ENCODE results near the gene LRRC27. TPM values are rescaled to one million over a fixed set of nuclear protein-coding genes. Genes with fewer than 3 reads are reported as not detected.
"Not testable (repeated sequence)": the region's sequence is repeated elsewhere in the genome, so short reads cannot be mapped to it uniquely, and the experiment has no call there.

LRRC27 gene
- total and polyA plus RNA-seq, 5 donors from 2014 or later = 0.67 to 3.3 (median 2.5) TPM

- H3K27me3 Mint-ChIP-seq = peaks cover 18% of the 10 kb centered on the region
- H3K9me3 Mint-ChIP-seq = no peaks in the 10 kb centered on the region
- Histone ChIP-seq H3K27me3 (ENCODE audit: control insufficient read depth, insufficient read depth, low read length) (no peaks in the 10 kb centered on the region), H3K4me1 (ENCODE audit: control insufficient read depth, insufficient read depth, low read length, poor library complexity, severe bottlenecking) (no peaks in the 10 kb centered on the region), H3K9me3 (ENCODE audit: control insufficient read depth in 2 of 2, low read length in 2 of 2) (no peaks in the 10 kb centered on the region), H3K4me3 (ENCODE audit: low read depth, low read length) (no peak overlapping the region), H3K27ac (ENCODE audit: insufficient read depth, low read length, poor library complexity, severe bottlenecking) (no peak overlapping the region), H3K36me3 (ENCODE audit: control insufficient read depth, insufficient read depth, low read length) (no peaks in the 10 kb centered on the region)
- H3K4me3 Mint-ChIP-seq = no peak overlapping the region
- ATAC-seq (ENCODE audit: low read depth in 2 of 2) = no peak
- no peak overlapping the region for H3K27ac Mint-ChIP-seq
- DNase-seq = no peak
- H3K4me1 Mint-ChIP-seq = peaks cover 0 to 5% (median under 1%) of the 10 kb centered on the region in 4 donors
- peaks cover 3% of the 10 kb centered on the region for H3K36me3 Mint-ChIP-seq
These were observed 39.4 kb upstream of the LRRC27 start for GRCh38 chr10:132292287-132293200.

GRCh38 chr10:132293201-132293812 lies 38.7 kb upstream of the LRRC27 start:
- H3K36me3 Mint-ChIP-seq = peaks cover 3% of the 10 kb centered on the region
- DNase-seq = no peak
- peaks cover 0 to 5% (median under 1%) of the 10 kb centered on the region in 4 donors for H3K4me1 Mint-ChIP-seq
- no peak overlapping the region for H3K4me3 ChIP-seq (ENCODE audit: low read depth, low read length)
- no peak overlapping the region for H3K27ac Mint-ChIP-seq
- H3K9me3 ChIP-seq (ENCODE audit: control insufficient read depth in 2 of 2, low read length in 2 of 2) = no peaks in the 10 kb centered on the region
- ATAC-seq (ENCODE audit: low read depth in 2 of 2) = no peak
- no peak overlapping the region for H3K27ac ChIP-seq (ENCODE audit: insufficient read depth, low read length, poor library complexity, severe bottlenecking)
- H3K27me3 Mint-ChIP-seq = peaks cover 16% of the 10 kb centered on the region
- no peaks in the 10 kb centered on the region for H3K27me3 ChIP-seq (ENCODE audit: control insufficient read depth, insufficient read depth, low read length)
- no peaks in the 10 kb centered on the region for H3K36me3 ChIP-seq (ENCODE audit: control insufficient read depth, insufficient read depth, low read length)
- H3K4me3 Mint-ChIP-seq = no peak overlapping the region
- H3K4me1 ChIP-seq (ENCODE audit: control insufficient read depth, insufficient read depth, low read length, poor library complexity, severe bottlenecking) = no peaks in the 10 kb centered on the region
- no peaks in the 10 kb centered on the region for H3K9me3 Mint-ChIP-seq

GRCh38 chr10:132293813-132294520 lies 38.0 kb upstream of the LRRC27 start:
- Histone ChIP-seq H3K36me3 (ENCODE audit: control insufficient read depth, insufficient read depth, low read length) (no peaks in the 10 kb centered on the region), H3K4me1 (ENCODE audit: control insufficient read depth, insufficient read depth, low read length, poor library complexity, severe bottlenecking) (no peaks in the 10 kb centered on the region), H3K9me3 (ENCODE audit: control insufficient read depth in 2 of 2, low read length in 2 of 2) (no peaks in the 10 kb centered on the region), H3K27me3 (ENCODE audit: control insufficient read depth, insufficient read depth, low read length) (no peaks in the 10 kb centered on the region), H3K27ac (ENCODE audit: insufficient read depth, low read length, poor library complexity, severe bottlenecking) (no peak overlapping the region), H3K4me3 (ENCODE audit: low read depth, low read length) (no peak overlapping the region)
- peaks cover 16% of the 10 kb centered on the region for H3K27me3 Mint-ChIP-seq
- peaks cover 0 to 5% (median under 1%) of the 10 kb centered on the region in 4 donors for H3K4me1 Mint-ChIP-seq
- H3K27ac Mint-ChIP-seq = no peak overlapping the region
- ATAC-seq (ENCODE audit: low read depth in 2 of 2) = no peak
- peaks cover 3% of the 10 kb centered on the region for H3K36me3 Mint-ChIP-seq
- DNase-seq = no peak
- H3K4me3 Mint-ChIP-seq = no peak overlapping the region
- H3K9me3 Mint-ChIP-seq = no peaks in the 10 kb centered on the region

- Mint-ChIP-seq H3K36me3 (peaks cover 3% of the 10 kb centered on the region), H3K4me1 (peaks cover 0 to 5% (median under 1%) of the 10 kb centered on the region in 4 donors), H3K27ac (no peak overlapping the region), H3K4me3 (peak overlapping the region in 1 of 4 donors; percentile 50), H3K9me3 (no peaks in the 10 kb centered on the region), H3K27me3 (peaks cover 12% of the 10 kb centered on the region)
- Histone ChIP-seq H3K36me3 (ENCODE audit: control insufficient read depth, insufficient read depth, low read length) (no peaks in the 10 kb centered on the region), H3K27ac (ENCODE audit: insufficient read depth, low read length, poor library complexity, severe bottlenecking) (no peak overlapping the region), H3K4me3 (ENCODE audit: low read depth, low read length) (no peak overlapping the region), H3K9me3 (ENCODE audit: control insufficient read depth in 2 of 2, low read length in 2 of 2) (no peaks in the 10 kb centered on the region), H3K4me1 (ENCODE audit: control insufficient read depth, insufficient read depth, low read length, poor library complexity, severe bottlenecking) (no peaks in the 10 kb centered on the region), H3K27me3 (ENCODE audit: control insufficient read depth, insufficient read depth, low read length) (no peaks in the 10 kb centered on the region)
- DNase-seq = no peak
- no peak for ATAC-seq (ENCODE audit: low read depth in 2 of 2)
These were observed 37.3 kb upstream of the LRRC27 start for GRCh38 chr10:132294561-132295318.

- H3K27me3 Mint-ChIP-seq = peaks cover 12% of the 10 kb centered on the region
- H3K27ac Mint-ChIP-seq; H3K27ac ChIP-seq (ENCODE audit: insufficient read depth, low read length, poor library complexity, severe bottlenecking); H3K4me3 ChIP-seq (ENCODE audit: low read depth, low read length); H3K27me3 ChIP-seq (ENCODE audit: control insufficient read depth, insufficient read depth, low read length); H3K36me3 Mint-ChIP-seq; ATAC-seq (ENCODE audit: low read depth in 2 of 2); H3K36me3 ChIP-seq (ENCODE audit: control insufficient read depth, insufficient read depth, low read length); H3K4me1 ChIP-seq (ENCODE audit: control insufficient read depth, insufficient read depth, low read length, poor library complexity, severe bottlenecking); H3K9me3 Mint-ChIP-seq; H3K4me1 Mint-ChIP-seq; H3K9me3 ChIP-seq (ENCODE audit: control insufficient read depth in 2 of 2, low read length in 2 of 2); DNase-seq: not testable (repeated sequence)
- H3K4me3 Mint-ChIP-seq = peak overlapping the region in 1 of 4 donors; percentile 50
These were observed 36.5 kb upstream of the LRRC27 start for GRCh38 chr10:132295481-132295880.

GRCh38 chr10:132296666-132297443 lies 35.1 kb upstream of the LRRC27 start:
- DNase-seq = no peak

GRCh38 chr10:132297526-132297925 lies 34.5 kb upstream of the LRRC27 start:
- Mint-ChIP-seq H3K4me3 (no peak overlapping the region), H3K27me3 (peaks cover 10% of the 10 kb centered on the region), H3K36me3 (no peaks in the 10 kb centered on the region), H3K4me1 (peaks cover 0 to 3% (median under 1%) of the 10 kb centered on the region in 4 donors), H3K27ac (no peak overlapping the region), H3K9me3 (no peaks in the 10 kb centered on the region)
- Histone ChIP-seq H3K4me3 (ENCODE audit: low read depth, low read length) (no peak overlapping the region), H3K27me3 (ENCODE audit: control insufficient read depth, insufficient read depth, low read length) (no peaks in the 10 kb centered on the region), H3K27ac (ENCODE audit: insufficient read depth, low read length, poor library complexity, severe bottlenecking) (no peak overlapping the region), H3K36me3 (ENCODE audit: control insufficient read depth, insufficient read depth, low read length) (no peaks in the 10 kb centered on the region), H3K4me1 (ENCODE audit: control insufficient read depth, insufficient read depth, low read length, poor library complexity, severe bottlenecking) (no peaks in the 10 kb centered on the region), H3K9me3 (ENCODE audit: control insufficient read depth in 2 of 2, low read length in 2 of 2) (no peaks in the 10 kb centered on the region)
- ATAC-seq (ENCODE audit: low read depth in 2 of 2) = no peak
- no peak for DNase-seq

More at GRCh38 chr10:132296666-132297443, 35.1 kb upstream of the LRRC27 start:
- Histone ChIP-seq H3K4me1 (ENCODE audit: control insufficient read depth, insufficient read depth, low read length, poor library complexity, severe bottlenecking) (no peaks in the 10 kb centered on the region), H3K9me3 (ENCODE audit: control insufficient read depth in 2 of 2, low read length in 2 of 2) (no peaks in the 10 kb centered on the region), H3K4me3 (ENCODE audit: low read depth, low read length) (no peak overlapping the region), H3K36me3 (ENCODE audit: control insufficient read depth, insufficient read depth, low read length) (no peaks in the 10 kb centered on the region), H3K27ac (ENCODE audit: insufficient read depth, low read length, poor library complexity, severe bottlenecking) (no peak overlapping the region), H3K27me3 (ENCODE audit: control insufficient read depth, insufficient read depth, low read length) (no peaks in the 10 kb centered on the region)
- H3K27me3 Mint-ChIP-seq = peaks cover 12% of the 10 kb centered on the region
- H3K27ac Mint-ChIP-seq = no peak overlapping the region
- H3K4me1 Mint-ChIP-seq = peaks cover 0 to 3% (median under 1%) of the 10 kb centered on the region in 4 donors
- no peaks in the 10 kb centered on the region for H3K9me3 Mint-ChIP-seq
- no peak for ATAC-seq (ENCODE audit: low read depth in 2 of 2)
- no peak overlapping the region for H3K4me3 Mint-ChIP-seq
- peaks cover 3% of the 10 kb centered on the region for H3K36me3 Mint-ChIP-seq
